PC-9 (cell line): ENCODE measurements around the gene ST8SIA6. TPM values are rescaled to one million over a fixed set of nuclear protein-coding genes. Genes with fewer than 3 reads are reported as not detected.
A peak's percentile ranks its signal among the peaks of the same experiment; 100 is the strongest.

ENCODE experiments used
- BruUV-seq: library from RNA; stranded (reverse); fragments of 400-500 nt; replicated peaks from 2 replicates; lab custom pipeline; 2021; lab: Mats Ljungman, UMichigan
- CTCF ChIA-PET: fragments of 300-600 bp; sonication (Branson Sonifier 250); formaldehyde crosslinking; loops from one replicate; lab custom pipeline; 2022; ENCODE audit warnings: antibody characterized with exemption; lab: Charles Lee
- POLR2A ChIA-PET: fragments of 300-600 bp; sonication (Branson Sonifier 250); formaldehyde crosslinking; loops from one replicate; lab custom pipeline; 2022; ENCODE audit warnings: antibody characterized with exemption; ENCODE audit not compliant: unreplicated experiment; lab: Charles Lee
- DNase-seq, 2 experiments: peaks; one replicate each; pipeline versions ENCODE4 v3.0.0 to v3.0.0-alpha.2; 2015 to 2022; ENCODE audit warnings: mixed read lengths in 1 of 2
- H2AFZ ChIP-seq: fragments of 200-600 bp; sonication (generic); 2 replicates; pipeline ENCODE4 v1.8.1; 2017; ENCODE audit warnings: antibody characterized with exemption
- H3F3A ChIP-seq: fragments of 200-600 bp; sonication (generic); 2 replicates; pipeline ENCODE4 v1.8.1; 2017; ENCODE audit warnings: antibody characterized with exemption, mild to moderate bottlenecking, low read depth; ENCODE audit not compliant: insufficient read depth
- H3K27ac ChIP-seq: fragments of 200-600 bp; sonication (generic); 2 replicates; pipeline ENCODE4 v1.6.1; 2016; ENCODE audit warnings: mixed run types
- H3K27me3 ChIP-seq: fragments of 200-600 bp; sonication (generic); 2 replicates; pipeline ENCODE4 v1.6.1; 2016; ENCODE audit warnings: low read depth, mixed run types; ENCODE audit not compliant: insufficient read depth
- H3K36me3 ChIP-seq: fragments of 200-600 bp; sonication (generic); 2 replicates; pipeline ENCODE4 v1.6.1; 2016; ENCODE audit warnings: low read depth, mixed run types
- H3K4me1 ChIP-seq: fragments of 200-600 bp; sonication (generic); replicated peaks from 2 replicates; pipeline ENCODE4 v1.6.1; 2016; ENCODE audit warnings: mixed run types; ENCODE audit not compliant: insufficient read depth
- H3K4me2 ChIP-seq: fragments of 200-600 bp; sonication (generic); 2 replicates; pipeline ENCODE4 v1.6.1; 2017; ENCODE audit warnings: mixed run types
- H3K4me3 ChIP-seq: fragments of 200-600 bp; sonication (generic); 2 replicates; pipeline ENCODE4 v1.6.1; 2016; ENCODE audit warnings: mixed run types
- H3K79me2 ChIP-seq: fragments of 200-600 bp; sonication (generic); 2 replicates; pipeline ENCODE4 v1.6.1; 2017; ENCODE audit warnings: low read depth, mixed run types
- H3K9me2 ChIP-seq: fragments of 200-600 bp; sonication (generic); 2 replicates; pipeline ENCODE4 v1.8.1; 2017; ENCODE audit warnings: mild to moderate bottlenecking; ENCODE audit not compliant: insufficient read depth
- H3K9me3 ChIP-seq: fragments of 200-600 bp; sonication (generic); 2 replicates; pipeline ENCODE4 v1.8.1; 2016; ENCODE audit warnings: low read depth; ENCODE audit not compliant: insufficient read depth
- H4K20me1 ChIP-seq: fragments of 200-600 bp; sonication (generic); 2 replicates; pipeline ENCODE4 v1.8.1; 2017; ENCODE audit not compliant: insufficient read depth
- EZH2 ChIP-seq: fragments of 200-600 bp; sonication (generic); IDR thresholded peaks from 2 replicates; pipeline ENCODE4 v1.8.0; 2017; ENCODE audit warnings: antibody characterized with exemption, low read depth
- intact Hi-C: fragments of 100-400 bp; cut with micrococcal nuclease; formaldehyde crosslinking; loops from one replicate; pipeline ENCODE4 v1.10.0; 2022; ENCODE audit not compliant: unreplicated experiment
- total RNA-seq: library from RNA; stranded (reverse); gene quantifications from 2 replicates; pipeline ENCODE4 v1.2.3, GENCODE V29; 2021
- TF ChIP-seq, protein P1 (sequence below): fragments of 200-600 bp; sonication (generic); conservative IDR thresholded peaks from 2 replicates; pipeline ENCODE4 v1.6.1; 2017; ENCODE audit warnings: mixed run types, antibody characterized with exemption, mild to moderate bottlenecking, moderate library complexity

Gene ST8SIA6
- total RNA-seq, 1 experiment from 2014 or later: 2.1 TPM

GRCh38 chr10:17452060-17452841 lies 2.1 kb downstream of the ST8SIA6 start:
- intact Hi-C loops: loop anchor here (5.0 to 10.0 kb wide), 3 partner anchors 75 to 627 kb away; no protein-coding TSS in a partner anchor
- no peak overlapping the region for H3K4me2 ChIP-seq
- no peak for TF ChIP-seq EZH2
- TF ChIP-seq, protein P1, sequence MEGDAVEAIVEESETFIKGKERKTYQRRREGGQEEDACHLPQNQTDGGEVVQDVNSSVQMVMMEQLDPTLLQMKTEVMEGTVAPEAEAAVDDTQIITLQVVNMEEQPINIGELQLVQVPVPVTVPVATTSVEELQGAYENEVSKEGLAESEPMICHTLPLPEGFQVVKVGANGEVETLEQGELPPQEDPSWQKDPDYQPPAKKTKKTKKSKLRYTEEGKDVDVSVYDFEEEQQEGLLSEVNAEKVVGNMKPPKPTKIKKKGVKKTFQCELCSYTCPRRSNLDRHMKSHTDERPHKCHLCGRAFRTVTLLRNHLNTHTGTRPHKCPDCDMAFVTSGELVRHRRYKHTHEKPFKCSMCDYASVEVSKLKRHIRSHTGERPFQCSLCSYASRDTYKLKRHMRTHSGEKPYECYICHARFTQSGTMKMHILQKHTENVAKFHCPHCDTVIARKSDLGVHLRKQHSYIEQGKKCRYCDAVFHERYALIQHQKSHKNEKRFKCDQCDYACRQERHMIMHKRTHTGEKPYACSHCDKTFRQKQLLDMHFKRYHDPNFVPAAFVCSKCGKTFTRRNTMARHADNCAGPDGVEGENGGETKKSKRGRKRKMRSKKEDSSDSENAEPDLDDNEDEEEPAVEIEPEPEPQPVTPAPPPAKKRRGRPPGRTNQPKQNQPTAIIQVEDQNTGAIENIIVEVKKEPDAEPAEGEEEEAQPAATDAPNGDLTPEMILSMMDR: no peak
- no peaks in the 10 kb centered on the region for H3K36me3 ChIP-seq
- H3K9me2 ChIP-seq: no peaks in the 10 kb centered on the region
- no peak for DNase-seq
- ChIA-PET POLR2A (interaction anchor here (0.7 kb wide), 1 partner anchor 486 kb away, joined by 6 read pairs; no protein-coding TSS in a partner anchor), CTCF (no interaction called here)
- H3K4me1 ChIP-seq: no peaks in the 10 kb centered on the region
- H3K79me2 ChIP-seq: no peaks in the 10 kb centered on the region
- peaks cover 3% of the 10 kb centered on the region; the same call in 1 of the 2 replicates for H3K9me3 ChIP-seq
- H2AFZ ChIP-seq: no peak overlapping the region
- no peak overlapping the region for H3K4me3 ChIP-seq
- no TSS peak for BruUV-seq
- no peaks in the 10 kb centered on the region for H3F3A ChIP-seq
- H4K20me1 ChIP-seq: no peaks in the 10 kb centered on the region
- no peaks in the 10 kb centered on the region for H3K27me3 ChIP-seq
- H3K27ac ChIP-seq: no peak overlapping the region

GRCh38 chr10:17450024-17450423 lies 4.4 kb downstream of the ST8SIA6 start:
- Histone ChIP-seq H3K4me3 (no peak overlapping the region), H3K79me2 (no peaks in the 10 kb centered on the region), H3K36me3 (no peaks in the 10 kb centered on the region), H3K9me3 (peaks cover 3% of the 10 kb centered on the region; the same call in 1 of the 2 replicates), H4K20me1 (no peaks in the 10 kb centered on the region), H3F3A (no peaks in the 10 kb centered on the region), H3K4me2 (no peak overlapping the region), H3K9me2 (no peaks in the 10 kb centered on the region), H3K27me3 (no peaks in the 10 kb centered on the region), H3K4me1 (peaks cover 15% of the 10 kb centered on the region; the same call in 1 of the 2 replicates), H2AFZ (no peak overlapping the region), H3K27ac (no peak overlapping the region)
- POLR2A ChIA-PET: no interaction called here
- intact Hi-C loops: loop anchor here (5.0 to 10.0 kb wide), 3 partner anchors 77 to 625 kb away; no protein-coding TSS in a partner anchor
- TF ChIP-seq, protein P1: no peak
- no peak for TF ChIP-seq EZH2
- no TSS peak for BruUV-seq
- no peak for DNase-seq
- CTCF ChIA-PET: no interaction called here

GRCh38 chr10:17445400-17445998 lies 8.9 kb downstream of the ST8SIA6 start:
- BruUV-seq: no TSS peak

More at GRCh38 chr10:17445400-17445998, 8.9 kb downstream of the ST8SIA6 start:
- H3K27ac ChIP-seq: peak overlapping the region; percentile 39; the same call in 1 of the 2 replicates
- H2AFZ ChIP-seq: no peak overlapping the region
- peak; percentile 41 to 62 for DNase-seq
- H3K36me3 ChIP-seq: no peaks in the 10 kb centered on the region
- no peak for TF ChIP-seq EZH2
- TF ChIP-seq, protein P1: no peak
- peaks cover 20% of the 10 kb centered on the region; the same call in 1 of the 2 replicates for H3K4me1 ChIP-seq
- peak overlapping the region; percentile 56 for H3K4me2 ChIP-seq
- H3K79me2 ChIP-seq: no peaks in the 10 kb centered on the region
- intact Hi-C loops: loop anchor here (5.0 kb wide), 1 partner anchor 142 kb away; no protein-coding TSS in a partner anchor
- no peaks in the 10 kb centered on the region for H3K9me2 ChIP-seq
- no peak overlapping the region for H3K4me3 ChIP-seq
- H4K20me1 ChIP-seq: no peaks in the 10 kb centered on the region
- ChIA-PET CTCF (interaction anchor here (1.0 kb wide), 1 partner anchor 554 kb away, joined by 3 read pairs; no protein-coding TSS in a partner anchor), POLR2A (interaction anchor here (0.6 kb wide), 1 partner anchor 101 kb away, joined by 4 read pairs; no protein-coding TSS in a partner anchor)
- no peaks in the 10 kb centered on the region for H3F3A ChIP-seq
- peaks cover 3% of the 10 kb centered on the region; the same call in 1 of the 2 replicates for H3K9me3 ChIP-seq
- no peaks in the 10 kb centered on the region for H3K27me3 ChIP-seq
